Endothelial cell of umbilical vein (primary cell): ENCODE results near the gene EOGT. TPM values are rescaled to one million over a fixed set of nuclear protein-coding genes. Genes with fewer than 3 reads are reported as not detected.

Experiments
- BruUV-seq: library from RNA; stranded (reverse); fragments of 400-500 nt; replicated peaks from 2 replicates; lab custom pipeline; 2021; lab: Mats Ljungman, UMichigan
- CTCF ChIA-PET: fragments of 300-600, 350-600 bp; sonication (Branson Sonifier 250); formaldehyde crosslinking; loops from one replicate; lab custom pipeline; 2021; ENCODE audit warnings: antibody characterized with exemption, inconsistent platforms; lab: Charles Lee
- POLR2A ChIA-PET: fragments of 300-600, 350-600 bp; sonication (Branson Sonifier 250); formaldehyde crosslinking; loops from one replicate; lab custom pipeline; 2021; ENCODE audit warnings: antibody characterized with exemption, inconsistent platforms; lab: Charles Lee
- DNase-seq: peaks from one replicate; pipeline ENCODE4 v3.0.0-alpha.2; 2011; ENCODE audit warnings: low read depth, low spot score
- FAIRE-seq: peaks from 2 replicates; lab custom pipeline; 2011; peaks lifted over from hg19 to GRCh38; lab: Jason Lieb, UNC
- H2AFZ ChIP-seq: 2 replicates; pipeline ENCODE4 v1.6.0; 2012; ENCODE audit warnings: low read depth, low read length, control low read depth, inconsistent platforms
- H3K27ac ChIP-seq: 2 replicates; pipeline ENCODE4 v1.5.1; 2011; ENCODE audit warnings: low read depth, mild to moderate bottlenecking, control low read depth, low read length, moderate library complexity; ENCODE audit not compliant: insufficient read depth
- H3K27me3 ChIP-seq, 2 experiments: 2 replicates each; pipeline versions ENCODE4 v1.6.0 to v1.6.1; 2011; ENCODE audit warnings: low read length in 2 of 2, mixed read lengths in 1 of 2; ENCODE audit not compliant: control insufficient read depth in 2 of 2, insufficient read depth in 2 of 2
- H3K36me3 ChIP-seq, 2 experiments: 2 replicates in 1 of 2; 3 replicates in 1 of 2; pipeline ENCODE4 v1.5.1; 2011; ENCODE audit warnings: low read length in 2 of 2, mild to moderate bottlenecking in 1 of 2, moderate library complexity in 1 of 2; ENCODE audit not compliant: control insufficient read depth in 2 of 2, insufficient read depth in 2 of 2; ENCODE audit errors: extremely low read depth in 1 of 2
- H3K4me1 ChIP-seq: 3 replicates; pipeline ENCODE4 v1.5.1; 2011; ENCODE audit warnings: mild to moderate bottlenecking, low read length; ENCODE audit not compliant: control insufficient read depth, insufficient read depth; ENCODE audit errors: extremely low read depth
- H3K4me2 ChIP-seq: 2 replicates; pipeline ENCODE4 v1.6.1; 2011; ENCODE audit warnings: low read length, control low read depth, mixed read lengths; ENCODE audit not compliant: insufficient read depth
- H3K4me3 ChIP-seq, 3 experiments: fragments of 200-600 bp in 1 of 3; sonication (generic), shearing (Covaris generic) in 1 of 3; replicated peaks in 1 of 3; 2 replicates each; pipeline ENCODE4 v1.5.1; 2011 to 2016; ENCODE audit warnings: control low read depth in 3 of 3, low read length in 3 of 3, mild to moderate bottlenecking in 2 of 3, inconsistent platforms in 1 of 3, low read depth in 1 of 3, moderate library complexity in 1 of 3; ENCODE audit not compliant: insufficient read depth in 1 of 3
- H3K79me2 ChIP-seq: 2 replicates; pipeline ENCODE4 v1.6.0; 2012; ENCODE audit warnings: low read length, inconsistent platforms; ENCODE audit not compliant: control insufficient read depth, insufficient read depth
- H3K9ac ChIP-seq: replicated peaks from 2 replicates; pipeline ENCODE3; 2011; ENCODE audit warnings: low read length, control low read depth; ENCODE audit not compliant: insufficient read depth; ENCODE audit errors: extremely low read depth
- H3K9me1 ChIP-seq: replicated peaks from 3 replicates; pipeline ENCODE4 v1.6.0; 2011; ENCODE audit warnings: mild to moderate bottlenecking, low read length; ENCODE audit not compliant: control insufficient read depth, insufficient read depth; ENCODE audit errors: extremely low read depth
- H3K9me3 ChIP-seq: replicated peaks from 2 replicates; pipeline ENCODE4 v1.5.1; 2012; ENCODE audit warnings: low read length, inconsistent platforms; ENCODE audit not compliant: control insufficient read depth, insufficient read depth
- H4K20me1 ChIP-seq: replicated peaks from 2 replicates; pipeline ENCODE3; 2011; ENCODE audit warnings: mild to moderate bottlenecking, low read length; ENCODE audit not compliant: control insufficient read depth, insufficient read depth; ENCODE audit errors: extremely low read depth
- EZH2 ChIP-seq: IDR thresholded peaks from 2 replicates; pipeline ENCODE4 v1.6.1; 2012; ENCODE audit warnings: borderline replicate concordance, low read depth, mild to moderate bottlenecking, moderate library complexity, low read length, inconsistent platforms; ENCODE audit not compliant: severe bottlenecking
- GATA2 ChIP-seq: IDR thresholded peaks from 2 replicates; pipeline ENCODE4 v1.7.0; 2011; ENCODE audit warnings: low read depth, mild to moderate bottlenecking, moderate library complexity, mixed read lengths, low read length; ENCODE audit not compliant: insufficient read length, insufficient read depth
- JUN ChIP-seq: IDR thresholded peaks from 2 replicates; pipeline ENCODE4 v1.6.1; 2011; ENCODE audit warnings: borderline replicate concordance, low read depth; ENCODE audit not compliant: insufficient read length, insufficient read depth
- MYC ChIP-seq: IDR thresholded peaks from one replicate; pipeline ENCODE4 v1.6.1; 2011; ENCODE audit warnings: mild to moderate bottlenecking, low read depth, low read length
- POLR2A ChIP-seq: IDR thresholded peaks from 2 replicates; pipeline ENCODE4 v1.6.1; 2012; ENCODE audit warnings: low read depth, mild to moderate bottlenecking, control low read depth, low read length
- POLR2AphosphoS5 ChIP-seq: IDR thresholded peaks from 2 replicates; pipeline ENCODE4 v1.6.1; 2012; ENCODE audit warnings: low read depth, mild to moderate bottlenecking, control low read depth, low read length, moderate library complexity; ENCODE audit not compliant: insufficient read depth
- dilution Hi-C: fragments of 300-500 bp; cut with MboI; formaldehyde crosslinking; loops from one replicate; pipeline ENCODE4 v1.15.0; 2019; ENCODE audit warnings: low sequenced_read_pairs; ENCODE audit not compliant: extremely low pct_ligation_motif_present
- intact Hi-C: fragments of 100-400 bp; cut with micrococcal nuclease; formaldehyde crosslinking; loops from one replicate; pipeline ENCODE4 v1.10.0; 2022
- polyA plus RNA-seq, 4 experiments: library from polyadenylated mRNA; depleted of rRNA in 3 of 4; stranded (reverse) in 3 of 4; unstranded in 1 of 4; fragments of >200 nt; gene quantifications; 2 replicates each; pipeline versions ENCODE4 v1.2.1 to v1.2.3, GENCODE V29; 2011 to 2012; ENCODE audit warnings: missing spikeins in 1 of 4
- total RNA-seq: library from RNA; stranded (reverse); gene quantifications from 2 replicates; pipeline ENCODE4 v1.2.3, GENCODE V29; 2021
- TF ChIP-seq, protein P1 (sequence below), 2 donors: IDR thresholded peaks; 1 replicate in 1 of 2; 2 replicates in 1 of 2; pipeline ENCODE4 v1.5.1; 2011; ENCODE audit warnings: low read length in 2 of 2, mild to moderate bottlenecking in 2 of 2, moderate library complexity in 2 of 2, control low read depth in 1 of 2, inconsistent platforms in 1 of 2, low read depth in 1 of 2; ENCODE audit not compliant: insufficient read depth in 1 of 2; ENCODE audit errors: extremely low read depth in 1 of 2
- TF ChIP-seq, protein P2 (sequence below): IDR thresholded peaks from 2 replicates; pipeline ENCODE4 v1.6.1; 2011; ENCODE audit not compliant: insufficient read depth, insufficient read length

The EOGT gene
- total and polyA plus RNA-seq, 2 donors (not counting 3 experiments of a cell fraction or from before 2014, with no cell fraction given): 35.6 to 99.4 TPM

DNA sequence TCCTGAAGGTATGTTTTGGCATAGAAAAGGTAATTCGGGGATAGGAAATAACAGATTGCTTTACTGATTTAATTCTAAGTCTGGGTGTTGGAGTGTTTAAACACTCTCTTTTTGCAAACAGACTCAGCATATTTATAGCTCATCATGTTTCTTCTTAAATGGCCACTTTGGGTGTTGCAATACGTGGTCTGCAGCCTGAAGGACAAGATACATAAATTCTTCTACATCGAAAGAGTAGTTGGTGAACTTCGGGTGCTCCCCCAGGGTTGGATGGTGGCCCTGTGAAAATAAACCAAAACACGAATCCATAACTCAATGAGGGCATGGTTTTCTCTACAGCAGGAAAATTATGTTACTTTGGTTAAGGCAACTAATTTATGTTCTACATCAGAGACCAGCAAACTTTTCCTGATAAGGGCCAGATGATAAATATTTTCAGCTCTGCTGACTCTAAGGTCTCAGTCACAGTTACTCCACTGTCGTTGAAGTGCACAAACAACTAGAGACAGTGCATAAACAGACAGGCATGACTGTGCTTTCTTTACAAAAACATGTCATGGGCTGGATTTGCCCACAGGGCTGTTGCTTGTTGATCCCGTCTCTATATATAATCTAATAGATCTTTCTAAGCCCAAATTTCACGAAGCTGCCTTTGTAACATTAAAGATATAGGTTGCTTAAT, 35.9 kb downstream of the EOGT start:
- dilution Hi-C loops (no loop called here), intact Hi-C loops (no loop called here)
- DNase-seq (no peak), FAIRE-seq (no peak)
- Histone ChIP-seq H3K9me3 (no peaks in the 10 kb centered on the region), H2AFZ (no peak overlapping the region), H4K20me1 (no peaks in the 10 kb centered on the region), H3K4me2 (no peak overlapping the region), H3K9me1 (no peaks in the 10 kb centered on the region), H3K4me3 (no peak overlapping the region), H3K27me3 (no peaks in the 10 kb centered on the region), H3K4me1 (peaks cover 10% of the 10 kb centered on the region), H3K79me2 (no peaks in the 10 kb centered on the region), H3K36me3 (peaks cover 26 to 35% of the 10 kb centered on the region in 2 experiments), H3K27ac (no peak overlapping the region), H3K9ac (no peak overlapping the region)
- ChIA-PET CTCF (no interaction called here), POLR2A (no interaction called here)
- BruUV-seq: no TSS peak
- no peak for TF ChIP-seq EZH2
- TF ChIP-seq, protein P1, sequence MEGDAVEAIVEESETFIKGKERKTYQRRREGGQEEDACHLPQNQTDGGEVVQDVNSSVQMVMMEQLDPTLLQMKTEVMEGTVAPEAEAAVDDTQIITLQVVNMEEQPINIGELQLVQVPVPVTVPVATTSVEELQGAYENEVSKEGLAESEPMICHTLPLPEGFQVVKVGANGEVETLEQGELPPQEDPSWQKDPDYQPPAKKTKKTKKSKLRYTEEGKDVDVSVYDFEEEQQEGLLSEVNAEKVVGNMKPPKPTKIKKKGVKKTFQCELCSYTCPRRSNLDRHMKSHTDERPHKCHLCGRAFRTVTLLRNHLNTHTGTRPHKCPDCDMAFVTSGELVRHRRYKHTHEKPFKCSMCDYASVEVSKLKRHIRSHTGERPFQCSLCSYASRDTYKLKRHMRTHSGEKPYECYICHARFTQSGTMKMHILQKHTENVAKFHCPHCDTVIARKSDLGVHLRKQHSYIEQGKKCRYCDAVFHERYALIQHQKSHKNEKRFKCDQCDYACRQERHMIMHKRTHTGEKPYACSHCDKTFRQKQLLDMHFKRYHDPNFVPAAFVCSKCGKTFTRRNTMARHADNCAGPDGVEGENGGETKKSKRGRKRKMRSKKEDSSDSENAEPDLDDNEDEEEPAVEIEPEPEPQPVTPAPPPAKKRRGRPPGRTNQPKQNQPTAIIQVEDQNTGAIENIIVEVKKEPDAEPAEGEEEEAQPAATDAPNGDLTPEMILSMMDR (IDR thresholded peaks at IDR 0.05; ENCODE audit: extremely low read depth in 1 of 2, insufficient read depth in 1 of 2, low read depth in 1 of 2, low read length in 2 of 2): no peak
- TF ChIP-seq MYC: no peak
- TF ChIP-seq, protein P2, sequence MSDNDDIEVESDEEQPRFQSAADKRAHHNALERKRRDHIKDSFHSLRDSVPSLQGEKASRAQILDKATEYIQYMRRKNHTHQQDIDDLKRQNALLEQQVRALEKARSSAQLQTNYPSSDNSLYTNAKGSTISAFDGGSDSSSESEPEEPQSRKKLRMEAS: no peak
- no peak for TF ChIP-seq GATA2
- no peak for TF ChIP-seq POLR2AphosphoS5
- no peak for TF ChIP-seq JUN
- TF ChIP-seq POLR2A: no peak
